ENCODE results near the gene PCSK2.

PCSK2 gene

DNA sequence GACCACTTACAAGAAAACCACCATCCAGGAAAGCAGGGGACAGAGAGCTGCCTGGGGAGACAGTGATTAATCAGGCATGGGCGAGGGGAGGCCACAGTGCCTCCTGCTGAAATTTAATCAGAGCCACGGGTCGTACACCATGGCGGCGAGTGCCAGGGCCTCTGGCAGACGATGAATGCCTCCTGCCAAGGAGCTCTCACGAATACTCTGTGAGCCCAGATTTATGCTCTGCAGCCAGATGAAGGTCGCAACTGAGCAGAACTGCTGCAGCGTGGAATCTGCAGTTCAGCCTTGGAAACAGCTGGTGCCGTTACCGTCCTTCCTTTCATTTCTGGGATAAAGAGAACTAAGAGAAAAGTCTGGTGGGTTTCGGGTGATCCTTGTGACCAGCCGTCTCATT, 218.7 kb downstream of the PCSK2 start:
- DNase-seq (ENCODE audit: low read depth in 2 of 2): no peak

DNA sequence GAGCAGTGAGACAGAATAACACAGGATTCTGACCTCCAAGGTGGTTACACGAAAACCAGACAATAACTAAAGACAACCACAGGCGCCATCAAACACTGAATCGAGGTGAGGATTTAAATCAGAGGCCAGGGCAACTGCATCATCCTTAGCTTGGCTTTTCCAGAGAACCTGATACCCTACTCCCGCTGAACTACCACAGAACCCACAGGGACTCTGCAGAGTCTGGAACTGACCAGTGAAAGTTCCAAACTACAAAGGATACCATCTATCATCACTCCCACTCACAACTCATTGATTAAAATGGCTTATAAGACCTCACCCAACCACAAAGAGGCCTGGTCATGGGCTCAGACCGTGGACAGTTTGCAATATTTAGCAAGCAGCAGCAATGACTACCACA, 219.3 kb downstream of the PCSK2 start:
- DNase-seq (ENCODE audit: low read depth in 2 of 2): no peak

GRCh38 chr20:17448071-17448470, 221.2 kb downstream of the PCSK2 start:
- no peak for DNase-seq (ENCODE audit: low read depth in 2 of 2)

GRCh38 chr20:17449031-17449430, 222.2 kb downstream of the PCSK2 start:
- no peak for DNase-seq (ENCODE audit: low read depth in 2 of 2)

- no peak for DNase-seq (ENCODE audit: low read depth in 2 of 2)
Observed at GRCh38 chr20:17452441-17452840, 225.6 kb downstream of the PCSK2 start.

DNA sequence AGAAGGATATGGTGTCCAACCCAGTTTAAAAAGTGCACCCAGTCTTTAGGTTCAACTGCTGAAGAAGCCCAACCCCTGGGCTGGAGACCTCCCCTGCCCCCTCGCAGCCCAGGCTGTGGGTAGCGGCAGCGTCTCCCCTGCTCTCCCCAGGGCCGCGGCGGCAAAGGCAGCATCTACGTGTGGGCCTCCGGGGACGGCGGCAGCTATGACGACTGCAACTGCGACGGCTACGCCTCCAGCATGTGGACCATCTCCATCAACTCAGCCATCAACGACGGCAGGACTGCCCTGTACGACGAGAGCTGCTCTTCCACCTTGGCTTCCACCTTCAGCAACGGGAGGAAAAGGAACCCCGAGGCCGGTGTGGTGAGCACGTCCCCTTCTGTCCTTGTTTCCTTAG, 226.8 kb downstream of the PCSK2 start:
- DNase-seq (ENCODE audit: low read depth in 2 of 2): no peak

DNA sequence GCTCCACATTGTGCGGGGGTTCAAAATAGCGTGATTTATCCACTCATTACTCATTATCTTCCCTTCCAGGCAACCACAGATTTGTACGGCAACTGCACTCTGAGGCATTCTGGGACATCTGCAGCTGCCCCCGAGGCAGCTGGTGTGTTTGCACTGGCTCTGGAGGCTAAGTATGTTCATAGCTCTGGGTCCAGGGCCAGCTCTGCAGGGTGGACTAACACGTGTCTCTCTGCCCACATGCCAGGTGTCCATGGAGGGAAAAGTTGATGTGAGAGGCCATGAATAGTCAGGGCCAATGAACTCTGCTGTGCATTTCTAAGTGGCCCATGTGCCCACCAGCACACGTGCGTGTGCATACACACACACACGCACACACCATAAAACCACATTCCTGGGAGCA, 229.4 kb downstream of the PCSK2 start:
- no peak for DNase-seq (ENCODE audit: low read depth in 2 of 2)

GRCh38 chr20:17457079-17457478, 230.2 kb downstream of the PCSK2 start:
- DNase-seq (ENCODE audit: low read depth in 2 of 2): no peak

- DNase-seq (ENCODE audit: low read depth in 2 of 2): no peak
Observed at GRCh38 chr20:17457588-17458190, 230.8 kb downstream of the PCSK2 start.

DNA sequence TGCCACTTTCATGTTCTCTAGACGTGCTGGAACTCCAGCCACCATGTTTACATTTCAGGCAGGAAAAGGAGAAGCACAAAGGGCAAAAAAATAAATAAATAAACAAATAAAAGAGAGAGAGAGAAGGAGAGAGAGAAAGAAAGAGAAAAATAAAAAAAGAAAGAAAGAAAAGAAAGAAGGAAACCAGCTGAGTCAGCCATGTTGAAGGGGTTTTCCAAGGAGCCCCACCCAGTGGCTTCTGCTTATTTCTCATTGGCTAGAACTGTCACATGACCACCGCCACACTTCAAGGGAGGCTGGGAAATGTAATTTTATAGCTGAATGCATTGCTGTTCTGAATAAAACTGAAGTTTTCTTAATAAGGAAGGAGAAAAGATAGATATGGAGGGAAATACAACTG, 233.3 kb downstream of the PCSK2 start:
- DNase-seq (ENCODE audit: low read depth in 2 of 2): no peak

- no peak for DNase-seq (ENCODE audit: low read depth in 2 of 2)
Observed at GRCh38 chr20:17461941-17462340, 235.1 kb downstream of the PCSK2 start.

DNA sequence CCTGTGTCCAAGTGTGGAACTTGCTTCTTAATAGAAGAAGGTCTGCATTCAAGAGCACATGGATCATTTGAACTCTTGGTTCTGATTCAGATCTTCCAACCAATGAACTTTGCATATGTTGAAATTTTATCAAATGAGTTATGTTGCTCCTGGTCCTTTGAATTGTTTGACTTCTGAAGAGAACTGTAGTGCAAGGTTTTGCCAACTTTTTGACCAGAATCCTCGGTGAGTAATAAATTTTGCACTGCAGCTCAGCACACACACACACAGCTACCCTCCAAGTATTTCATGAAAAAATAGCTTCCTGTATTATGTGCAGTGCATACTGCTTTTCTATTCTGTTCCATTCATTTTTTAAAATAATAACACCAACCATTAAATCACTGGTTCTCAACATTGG, 236.9 kb downstream of the PCSK2 start:
- DNase-seq (ENCODE audit: low read depth in 2 of 2): no peak

GRCh38 chr20:17465236-17465635, 238.4 kb downstream of the PCSK2 start:
- DNase-seq (ENCODE audit: low read depth in 2 of 2): no peak

DNA sequence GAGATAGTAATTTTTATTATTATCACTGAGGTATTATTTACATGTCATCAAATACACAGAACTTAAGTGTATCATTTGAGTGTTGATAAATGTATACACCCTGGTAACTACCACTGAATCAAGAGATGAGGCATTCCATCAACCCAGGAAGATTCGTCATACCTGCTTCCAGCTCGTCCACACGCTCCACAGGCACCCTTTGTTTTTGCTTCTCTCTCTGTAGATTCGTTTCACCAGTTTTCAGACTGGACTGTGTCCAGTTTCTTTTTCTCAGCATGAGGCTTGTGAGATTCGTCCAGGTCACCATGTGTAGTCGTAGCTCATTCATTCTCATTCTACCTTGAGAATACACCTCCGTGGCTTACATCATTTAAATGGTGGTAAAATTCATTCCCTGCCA, 239.8 kb downstream of the PCSK2 start:
- DNase-seq (ENCODE audit: low read depth in 2 of 2): no peak

- DNase-seq (ENCODE audit: low read depth in 2 of 2): no peak
Observed at GRCh38 chr20:17467120-17467655, 240.3 kb downstream of the PCSK2 start.

DNA sequence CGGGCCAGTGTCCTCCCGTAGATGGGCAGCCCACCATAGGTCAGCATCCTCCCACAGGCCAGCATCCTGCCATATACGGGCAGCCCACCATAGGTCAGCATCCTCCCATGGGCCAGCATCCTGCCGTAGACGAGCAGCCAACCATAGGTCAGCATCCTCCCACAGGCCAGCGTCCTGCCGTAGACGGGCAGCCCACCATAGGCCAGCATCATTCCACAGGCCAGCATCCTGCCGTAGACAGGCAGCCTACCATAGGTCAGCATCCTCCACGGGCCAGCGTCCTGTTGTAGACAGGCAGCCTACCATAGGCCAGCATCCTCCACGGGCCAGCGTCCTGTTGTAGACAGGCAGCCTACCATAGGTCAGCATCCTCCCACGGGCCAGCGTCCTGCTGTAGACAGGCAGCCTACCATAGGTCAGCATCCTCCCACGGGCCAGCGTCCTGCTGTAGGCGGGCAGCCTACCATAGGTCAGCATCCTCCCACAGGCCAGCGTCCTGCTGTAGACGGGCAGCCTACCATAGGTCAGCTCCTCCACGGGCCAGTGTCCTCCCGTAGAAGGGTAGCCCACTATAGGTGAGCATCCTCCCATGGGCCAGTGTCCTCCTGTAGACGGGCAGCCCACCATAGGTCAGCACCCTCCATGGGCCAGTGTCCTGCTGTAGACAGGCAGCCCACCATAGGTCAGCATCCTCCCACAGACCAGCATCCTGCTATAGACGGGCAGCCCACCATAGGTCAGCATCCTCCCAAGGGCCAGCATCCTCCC, 241.4 kb downstream of the PCSK2 start:
- no peak for DNase-seq (ENCODE audit: low read depth in 2 of 2)

DNA sequence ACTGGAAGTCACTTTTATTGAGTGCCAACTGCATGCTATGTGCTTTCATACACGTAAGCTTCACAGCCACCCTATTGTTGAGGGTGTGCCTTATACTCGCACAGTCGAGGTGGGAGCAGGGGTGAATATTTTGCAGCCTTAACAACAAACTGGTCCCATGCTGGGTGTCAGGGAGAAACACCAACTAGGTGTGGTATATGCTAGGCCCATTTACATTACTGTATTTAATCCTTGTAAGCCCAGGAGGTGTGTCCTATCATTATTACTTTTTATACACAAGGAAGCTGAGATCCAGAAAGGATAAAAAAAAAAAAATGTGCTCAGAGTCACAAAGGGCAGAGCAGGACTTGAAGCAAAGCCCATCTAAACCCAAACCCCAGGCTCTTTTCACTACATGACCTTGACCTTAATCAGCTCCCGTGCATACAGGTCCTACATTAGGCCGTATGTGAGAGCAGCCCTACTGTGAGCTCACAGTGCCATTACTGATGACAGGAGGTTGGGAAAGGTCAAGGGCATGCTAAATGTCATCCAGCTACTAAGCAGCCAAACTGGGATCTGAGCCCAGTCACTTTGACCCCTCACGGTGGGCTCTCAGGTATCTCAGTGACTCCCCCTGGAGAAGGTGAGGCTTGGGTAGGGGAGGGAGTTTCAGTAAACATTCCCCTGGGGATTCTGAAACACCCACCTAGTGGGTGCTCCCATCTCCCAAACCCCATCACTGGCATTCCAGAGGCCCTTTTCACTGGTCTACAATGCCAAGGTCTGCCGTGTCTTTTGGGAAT, 242.6 kb downstream of the PCSK2 start:
- DNase-seq (ENCODE audit: low read depth in 2 of 2): no peak

- no peak for DNase-seq (ENCODE audit: low read depth in 2 of 2)
Observed at GRCh38 chr20:17470521-17470920, 243.7 kb downstream of the PCSK2 start.

DNA sequence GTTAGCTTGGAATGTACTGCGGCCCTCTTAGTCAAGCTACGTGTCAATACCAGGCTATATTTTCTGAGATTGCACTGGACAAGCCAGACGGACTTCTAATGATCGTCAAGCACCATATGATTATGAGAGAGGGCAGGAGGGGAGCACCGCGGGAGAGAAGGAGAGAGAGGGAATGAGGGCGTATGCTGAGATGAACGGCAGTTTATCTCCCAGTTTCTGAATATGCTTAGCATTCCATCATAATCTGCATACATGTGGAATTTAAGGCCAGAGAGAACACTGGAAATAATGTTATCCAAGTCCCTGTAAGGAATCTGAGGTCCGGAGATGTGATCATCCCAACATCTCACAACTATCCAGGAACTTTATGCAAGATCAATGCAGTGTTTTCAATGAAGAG, 244.1 kb downstream of the PCSK2 start:
- no peak for DNase-seq (ENCODE audit: low read depth in 2 of 2)

DNA sequence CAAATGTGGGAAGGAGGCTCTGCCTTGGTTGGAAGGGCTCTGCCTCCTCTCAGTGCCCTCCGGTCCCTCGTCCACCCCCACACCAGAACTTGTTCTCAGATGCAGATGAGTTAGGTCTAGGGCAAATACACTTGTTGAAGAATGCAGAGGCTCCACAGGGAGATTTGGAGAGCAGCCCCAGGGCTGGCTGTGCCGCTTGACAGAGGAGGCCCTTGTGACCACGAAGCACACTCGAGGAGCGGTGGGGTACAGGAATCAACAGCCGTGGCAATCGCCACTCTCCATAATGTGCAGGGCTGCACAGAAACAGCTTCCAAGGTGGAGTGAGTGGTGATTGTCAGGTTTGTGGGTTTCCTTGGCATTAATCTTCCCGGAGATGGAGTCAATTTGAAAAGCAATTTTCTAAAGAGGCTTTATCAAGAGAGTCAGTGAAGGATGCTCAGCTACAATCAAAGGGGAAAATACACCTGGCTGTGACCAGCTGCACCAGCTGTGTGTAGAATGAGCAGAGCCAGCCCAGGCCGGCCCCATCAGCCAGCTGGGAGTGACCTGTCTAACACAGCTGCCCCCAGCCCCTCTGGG, 244.9 kb downstream of the PCSK2 start:
- DNase-seq (ENCODE audit: low read depth in 2 of 2): no peak

DNA sequence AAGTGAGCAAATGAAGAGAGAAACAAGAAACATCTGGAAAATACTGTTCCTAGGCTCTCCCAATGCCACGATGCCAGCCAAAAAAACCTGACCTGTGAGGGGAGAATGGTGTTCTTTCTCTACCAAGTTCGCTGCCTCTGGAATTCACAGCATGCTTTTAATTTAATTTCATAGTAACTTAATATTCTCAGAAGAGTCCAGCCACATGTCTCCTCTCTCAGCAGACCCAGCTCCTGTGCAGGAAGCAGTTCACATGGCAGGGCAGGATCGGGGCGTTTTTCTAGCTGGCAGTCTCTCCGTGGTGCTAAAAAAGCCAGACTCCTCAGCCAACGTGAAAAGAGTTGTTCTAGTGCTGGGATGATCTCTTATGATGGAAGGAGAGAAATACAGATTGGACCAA, 246.8 kb downstream of the PCSK2 start:
- no peak for DNase-seq (ENCODE audit: low read depth in 2 of 2)

DNA sequence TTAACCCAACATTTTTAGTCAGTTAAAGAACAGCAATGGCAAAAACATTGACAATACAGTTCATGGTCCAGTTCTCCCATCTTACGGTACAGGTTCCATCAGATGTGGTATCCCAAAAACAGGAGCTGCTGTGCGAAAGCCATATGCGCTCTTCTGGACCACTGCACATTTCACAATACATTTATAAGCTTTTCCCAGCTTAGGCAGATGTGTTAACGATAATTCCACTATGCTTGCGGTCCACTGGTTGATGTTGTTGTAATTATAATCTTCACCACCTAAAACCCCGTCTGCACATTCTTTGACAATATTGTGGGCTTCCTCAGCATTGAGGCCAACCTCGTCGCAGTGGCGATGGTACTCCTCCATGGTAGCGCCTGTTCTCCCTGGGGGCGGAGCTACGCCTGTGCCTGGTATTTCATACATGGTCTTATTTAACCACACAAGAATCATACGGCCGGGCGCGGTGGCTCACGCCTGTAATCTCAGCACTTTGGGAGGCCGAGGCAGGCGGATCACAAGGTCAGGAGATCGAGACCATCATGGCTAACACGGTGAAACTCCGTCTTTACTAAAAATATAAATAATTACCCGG, 252.3 kb downstream of the PCSK2 start:
- DNase-seq (ENCODE audit: low read depth in 2 of 2): no peak

Measured in stimulated activated CD4-positive, alpha-beta T cell treated with anti-CD3 and anti-CD28 coated beads, Interleukin-12 subunit alpha, Interleukin-12 subunit beta, amount 100 ng/mL, for 24 hours (primary cell).